Liver (tissue), 9 donors: ENCODE results near the gene CACNA1E. TPM values are rescaled to one million over a fixed set of nuclear protein-coding genes. Genes with fewer than 3 reads are reported as not detected.

ENCODE experiments used
- DNase-seq: peaks from one replicate; pipeline ENCODE4 v3.0.0-alpha.2; 2017; ENCODE audit warnings: low spot score
- H3K27ac ChIP-seq, 2 donors: one replicate each; pipeline ENCODE4 v1.7.0; 2013; ENCODE audit warnings: inconsistent platforms in 2 of 2, low read length in 2 of 2, control low read depth in 1 of 2, low read depth in 1 of 2, mild to moderate bottlenecking in 1 of 2
- H3K27me3 ChIP-seq, 4 donors: one replicate each; pipeline versions ENCODE4 v1.6.1 to v1.7.0; 2013; ENCODE audit warnings: low read length in 3 of 4, inconsistent platforms in 1 of 4, mild to moderate bottlenecking in 1 of 4, moderate library complexity in 1 of 4; ENCODE audit not compliant: control insufficient read depth in 4 of 4, insufficient read depth in 4 of 4
- H3K36me3 ChIP-seq, 4 donors: one replicate each; pipeline versions ENCODE4 v1.6.1 to v1.7.0; 2013; ENCODE audit warnings: low read length in 3 of 4, mild to moderate bottlenecking in 3 of 4, low read depth in 1 of 4, moderate library complexity in 1 of 4; ENCODE audit not compliant: control insufficient read depth in 4 of 4, insufficient read depth in 3 of 4
- H3K4me1 ChIP-seq, 4 donors: one replicate each; pipeline versions ENCODE4 v1.6.1 to v1.7.0; 2013; ENCODE audit warnings: low read length in 3 of 4, mild to moderate bottlenecking in 3 of 4, moderate library complexity in 1 of 4; ENCODE audit not compliant: control insufficient read depth in 4 of 4, insufficient read depth in 4 of 4
- H3K4me3 ChIP-seq, 3 donors: one replicate each; pipeline versions ENCODE4 v1.6.1 to v1.7.0; 2013; ENCODE audit warnings: low read length in 3 of 3, control low read depth in 1 of 3, low read depth in 1 of 3, mild to moderate bottlenecking in 1 of 3
- H3K9ac ChIP-seq, 2 donors: one replicate each; pipeline ENCODE4 v1.7.0; 2013; ENCODE audit warnings: low read length in 2 of 2, mild to moderate bottlenecking in 2 of 2, moderate library complexity in 2 of 2, control low read depth in 1 of 2, low read depth in 1 of 2
- H3K9me3 ChIP-seq, 4 donors: one replicate each; pipeline versions ENCODE4 v1.6.1 to v1.7.0; 2013; ENCODE audit warnings: low read length in 3 of 4; ENCODE audit not compliant: control insufficient read depth in 4 of 4
- EGR1 ChIP-seq, 2 donors: IDR thresholded peaks; 2 replicates each; pipeline ENCODE4 v1.6.1; 2016 to 2018; ENCODE audit warnings: antibody characterized with exemption in 2 of 2, low read depth in 2 of 2
- FOXA1 ChIP-seq: IDR thresholded peaks from 2 replicates; pipeline ENCODE4 v1.6.1; 2016; ENCODE audit warnings: antibody characterized with exemption
- FOXA2 ChIP-seq: IDR thresholded peaks from 2 replicates; pipeline ENCODE4 v1.6.1; 2016; ENCODE audit warnings: antibody characterized with exemption
- GABPA ChIP-seq, 2 donors: IDR thresholded peaks in 1 of 2; conservative IDR thresholded peaks in 1 of 2; 2 replicates each; pipeline ENCODE4 v1.6.1; 2016; ENCODE audit warnings: antibody characterized with exemption in 2 of 2, mild to moderate bottlenecking in 1 of 2, moderate library complexity in 1 of 2
- HNF4A ChIP-seq, 2 donors: conservative IDR thresholded peaks; 2 replicates each; pipeline ENCODE4 v1.6.1; 2016; ENCODE audit warnings: antibody characterized with exemption in 2 of 2, mild to moderate bottlenecking in 2 of 2
- HNF4G ChIP-seq: IDR thresholded peaks from 2 replicates; pipeline ENCODE4 v1.6.1; 2016; ENCODE audit warnings: antibody characterized with exemption
- JUND ChIP-seq, 2 donors: IDR thresholded peaks; 2 replicates each; pipeline ENCODE4 v1.6.1; 2016; ENCODE audit warnings: antibody characterized with exemption in 2 of 2
- NR2F2 ChIP-seq: IDR thresholded peaks from 2 replicates; pipeline ENCODE4 v1.6.1; 2016; ENCODE audit warnings: antibody characterized with exemption
- RAD21 ChIP-seq, 2 donors: IDR thresholded peaks; 2 replicates each; pipeline ENCODE4 v1.6.1; 2016; ENCODE audit warnings: antibody characterized with exemption in 2 of 2, mild to moderate bottlenecking in 2 of 2
- RXRA ChIP-seq, 2 donors: IDR thresholded peaks; 2 replicates each; pipeline ENCODE4 v1.6.1; 2017 to 2018; ENCODE audit warnings: antibody characterized with exemption in 2 of 2, mild to moderate bottlenecking in 1 of 2
- SP1 ChIP-seq: IDR thresholded peaks from 2 replicates; pipeline ENCODE4 v1.6.1; 2018; ENCODE audit warnings: antibody characterized with exemption, mild to moderate bottlenecking
- TAF1 ChIP-seq: conservative IDR thresholded peaks from 2 replicates; pipeline ENCODE4 v1.6.1; 2016; ENCODE audit warnings: antibody characterized with exemption, mild to moderate bottlenecking
- YY1 ChIP-seq: IDR thresholded peaks from 2 replicates; pipeline ENCODE4 v1.6.1; 2016; ENCODE audit warnings: antibody characterized with exemption, mild to moderate bottlenecking
- WGBS: extraction: QIAGEN DNeasy Blood & Tissue Kit; methylation state at CpG from one replicate; pipeline ENCODE4 v1.1.7; 2013; 5-methylcytosine and 5-hydroxymethylcytosine counted together
- polyA plus RNA-seq, 2 donors: library from polyadenylated mRNA; stranded (reverse) in 1 of 2; unstranded in 1 of 2; fragments of 200-250 nt in 1 of 2; fragments of >200 nt in 1 of 2; fragmentation: Nextera tagmentation in 1 of 2; extraction: Ambion mirVana in 1 of 2; gene quantifications; one replicate each; pipeline versions ENCODE4 v1.2.1 to v1.2.3, GENCODE V29; 2013 to 2015
- total RNA-seq, 2 donors: library from RNA; depleted of rRNA; stranded (reverse); fragments of >200 nt; gene quantifications; one replicate each; pipeline ENCODE4 v1.2.3, GENCODE V29; 2014
- TF ChIP-seq, protein P1 (sequence below): IDR thresholded peaks from 2 replicates; pipeline ENCODE4 v1.6.1; 2016; ENCODE audit warnings: antibody characterized with exemption
- TF ChIP-seq, protein P2 (sequence below): IDR thresholded peaks from 2 replicates; pipeline ENCODE4 v1.6.1; 2016; ENCODE audit warnings: antibody characterized with exemption
- TF ChIP-seq, protein P3 (sequence below): IDR thresholded peaks from 2 replicates; pipeline ENCODE4 v1.6.1; 2016; ENCODE audit warnings: antibody characterized with exemption
- TF ChIP-seq, protein P4 (sequence below): fragments of 150-350 bp; IDR thresholded peaks from 2 replicates; pipeline ENCODE4 v1.5.1; 2017; ENCODE audit warnings: improper control_type of control experiment, low read depth, low read length; ENCODE audit not compliant: missing input control
- TF ChIP-seq, protein P5 (sequence below): IDR thresholded peaks from 2 replicates; pipeline ENCODE4 v1.6.1; 2016; ENCODE audit warnings: antibody characterized with exemption, mild to moderate bottlenecking
- donor health status: healthy.
- donor health status: healthy.
- donor health status: healthy.
- donor health status: healthy.
- donor health status: healthy.

Gene CACNA1E
- total and polyA plus RNA-seq, 4 donors: under 0.01 to 0.08 (median 0.01) TPM; not detected in 1

DNA sequence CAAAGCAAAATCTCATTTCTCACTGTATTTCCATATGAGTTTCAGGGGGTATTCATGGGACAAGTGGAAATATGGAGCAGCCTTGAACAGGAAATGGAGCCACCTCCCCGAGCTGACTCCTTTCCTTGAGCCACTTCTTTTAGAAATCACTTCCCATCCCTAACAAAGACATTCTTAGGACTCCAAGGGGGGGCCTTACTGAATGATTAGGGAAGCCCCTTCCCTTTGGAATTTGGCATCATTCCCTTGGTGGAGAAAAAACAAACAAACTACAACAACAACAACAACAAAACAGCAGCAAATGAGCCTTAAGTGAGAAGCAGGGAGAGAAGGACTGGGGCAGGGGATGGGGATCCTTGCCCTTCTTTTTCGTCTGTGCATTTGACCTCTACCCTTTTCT, 299.9 kb downstream of the CACNA1E start:
- Histone ChIP-seq H3K27ac (no peak overlapping the region), H3K27me3 (no peaks in the 10 kb centered on the region), H3K4me3 (no peak overlapping the region), H3K9ac (no peak overlapping the region), H3K4me1 (peaks cover 0 to 10% (median 1%) of the 10 kb centered on the region in 4 donors), H3K9me3 (no peaks in the 10 kb centered on the region), H3K36me3 (no peaks in the 10 kb centered on the region)
- no peak for DNase-seq
- WGBS: 58% methylated on average over 2 of the region's 2 CpGs
- TF ChIP-seq, protein P1, sequence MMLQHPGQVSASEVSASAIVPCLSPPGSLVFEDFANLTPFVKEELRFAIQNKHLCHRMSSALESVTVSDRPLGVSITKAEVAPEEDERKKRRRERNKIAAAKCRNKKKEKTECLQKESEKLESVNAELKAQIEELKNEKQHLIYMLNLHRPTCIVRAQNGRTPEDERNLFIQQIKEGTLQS: no peak
- TF ChIP-seq, protein P2, sequence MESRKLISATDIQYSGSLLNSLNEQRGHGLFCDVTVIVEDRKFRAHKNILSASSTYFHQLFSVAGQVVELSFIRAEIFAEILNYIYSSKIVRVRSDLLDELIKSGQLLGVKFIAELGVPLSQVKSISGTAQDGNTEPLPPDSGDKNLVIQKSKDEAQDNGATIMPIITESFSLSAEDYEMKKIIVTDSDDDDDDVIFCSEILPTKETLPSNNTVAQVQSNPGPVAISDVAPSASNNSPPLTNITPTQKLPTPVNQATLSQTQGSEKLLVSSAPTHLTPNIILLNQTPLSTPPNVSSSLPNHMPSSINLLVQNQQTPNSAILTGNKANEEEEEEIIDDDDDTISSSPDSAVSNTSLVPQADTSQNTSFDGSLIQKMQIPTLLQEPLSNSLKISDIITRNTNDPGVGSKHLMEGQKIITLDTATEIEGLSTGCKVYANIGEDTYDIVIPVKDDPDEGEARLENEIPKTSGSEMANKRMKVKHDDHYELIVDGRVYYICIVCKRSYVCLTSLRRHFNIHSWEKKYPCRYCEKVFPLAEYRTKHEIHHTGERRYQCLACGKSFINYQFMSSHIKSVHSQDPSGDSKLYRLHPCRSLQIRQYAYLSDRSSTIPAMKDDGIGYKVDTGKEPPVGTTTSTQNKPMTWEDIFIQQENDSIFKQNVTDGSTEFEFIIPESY: no peak
- TF ChIP-seq TAF1: no peak

DNA sequence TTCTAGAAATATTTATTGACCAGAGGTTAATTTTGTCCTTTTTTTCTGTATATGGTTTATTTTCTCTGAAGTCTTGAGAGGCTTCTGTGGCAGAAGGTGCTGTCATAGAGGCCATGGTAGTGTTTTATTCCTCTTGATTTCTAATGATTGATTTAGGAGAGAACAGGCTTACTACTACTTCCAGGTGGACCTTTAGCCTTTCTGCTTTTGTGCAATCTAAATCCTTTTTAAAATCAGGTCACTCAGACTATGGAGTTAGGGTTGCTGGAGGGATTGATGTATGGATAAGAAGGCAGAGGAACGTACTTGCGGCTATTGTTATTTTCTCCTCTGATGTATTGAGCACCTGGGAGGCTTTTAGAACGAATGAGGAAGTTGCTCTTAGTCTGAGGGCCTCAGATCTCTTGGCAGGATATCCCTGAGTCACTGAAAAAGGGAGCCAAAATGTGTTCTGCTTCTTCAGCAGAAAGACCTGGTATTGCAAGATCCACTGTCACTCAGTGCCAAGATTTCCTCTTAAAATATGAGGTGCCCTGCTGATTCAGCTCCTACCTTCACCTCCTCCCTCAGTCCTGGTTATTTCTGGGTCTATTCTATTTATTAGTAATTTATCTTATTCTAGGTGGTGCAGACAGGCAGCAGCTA, 300.8 kb downstream of the CACNA1E start:
- H3K9me3 ChIP-seq: no peaks in the 10 kb centered on the region
- DNase-seq: no peak
- no peak overlapping the region for H3K4me3 ChIP-seq
- WGBS: 46% methylated on average over 3 of the region's 3 CpGs
- TF ChIP-seq, protein P3, sequence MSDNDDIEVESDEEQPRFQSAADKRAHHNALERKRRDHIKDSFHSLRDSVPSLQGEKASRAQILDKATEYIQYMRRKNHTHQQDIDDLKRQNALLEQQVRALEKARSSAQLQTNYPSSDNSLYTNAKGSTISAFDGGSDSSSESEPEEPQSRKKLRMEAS: no peak
- TF ChIP-seq RXRA (IDR thresholded peaks at IDR 0.05) (no peak), EGR1 (IDR thresholded peaks at IDR 0.05; ENCODE audit: low read depth in 2 of 2) (no peak), HNF4A (conservative IDR thresholded peaks at IDR 0.05) (no peak), HNF4G (no peak), FOXA1 (no peak), YY1 (no peak), JUND (IDR thresholded peaks at IDR 0.05) (no peak), FOXA2 (no peak), GABPA (IDR thresholded peaks at IDR 0.05 in 1 of 2, conservative IDR thresholded peaks at IDR 0.05 in 1 of 2) (no peak), TAF1 (no peak), RAD21 (IDR thresholded peaks at IDR 0.05) (no peak), NR2F2 (no peak), SP1 (no peak)
- TF ChIP-seq, protein P1: no peak
- TF ChIP-seq, protein P2: no peak
- TF ChIP-seq, protein P4, sequence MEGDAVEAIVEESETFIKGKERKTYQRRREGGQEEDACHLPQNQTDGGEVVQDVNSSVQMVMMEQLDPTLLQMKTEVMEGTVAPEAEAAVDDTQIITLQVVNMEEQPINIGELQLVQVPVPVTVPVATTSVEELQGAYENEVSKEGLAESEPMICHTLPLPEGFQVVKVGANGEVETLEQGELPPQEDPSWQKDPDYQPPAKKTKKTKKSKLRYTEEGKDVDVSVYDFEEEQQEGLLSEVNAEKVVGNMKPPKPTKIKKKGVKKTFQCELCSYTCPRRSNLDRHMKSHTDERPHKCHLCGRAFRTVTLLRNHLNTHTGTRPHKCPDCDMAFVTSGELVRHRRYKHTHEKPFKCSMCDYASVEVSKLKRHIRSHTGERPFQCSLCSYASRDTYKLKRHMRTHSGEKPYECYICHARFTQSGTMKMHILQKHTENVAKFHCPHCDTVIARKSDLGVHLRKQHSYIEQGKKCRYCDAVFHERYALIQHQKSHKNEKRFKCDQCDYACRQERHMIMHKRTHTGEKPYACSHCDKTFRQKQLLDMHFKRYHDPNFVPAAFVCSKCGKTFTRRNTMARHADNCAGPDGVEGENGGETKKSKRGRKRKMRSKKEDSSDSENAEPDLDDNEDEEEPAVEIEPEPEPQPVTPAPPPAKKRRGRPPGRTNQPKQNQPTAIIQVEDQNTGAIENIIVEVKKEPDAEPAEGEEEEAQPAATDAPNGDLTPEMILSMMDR: no peak
- TF ChIP-seq, protein P5, sequence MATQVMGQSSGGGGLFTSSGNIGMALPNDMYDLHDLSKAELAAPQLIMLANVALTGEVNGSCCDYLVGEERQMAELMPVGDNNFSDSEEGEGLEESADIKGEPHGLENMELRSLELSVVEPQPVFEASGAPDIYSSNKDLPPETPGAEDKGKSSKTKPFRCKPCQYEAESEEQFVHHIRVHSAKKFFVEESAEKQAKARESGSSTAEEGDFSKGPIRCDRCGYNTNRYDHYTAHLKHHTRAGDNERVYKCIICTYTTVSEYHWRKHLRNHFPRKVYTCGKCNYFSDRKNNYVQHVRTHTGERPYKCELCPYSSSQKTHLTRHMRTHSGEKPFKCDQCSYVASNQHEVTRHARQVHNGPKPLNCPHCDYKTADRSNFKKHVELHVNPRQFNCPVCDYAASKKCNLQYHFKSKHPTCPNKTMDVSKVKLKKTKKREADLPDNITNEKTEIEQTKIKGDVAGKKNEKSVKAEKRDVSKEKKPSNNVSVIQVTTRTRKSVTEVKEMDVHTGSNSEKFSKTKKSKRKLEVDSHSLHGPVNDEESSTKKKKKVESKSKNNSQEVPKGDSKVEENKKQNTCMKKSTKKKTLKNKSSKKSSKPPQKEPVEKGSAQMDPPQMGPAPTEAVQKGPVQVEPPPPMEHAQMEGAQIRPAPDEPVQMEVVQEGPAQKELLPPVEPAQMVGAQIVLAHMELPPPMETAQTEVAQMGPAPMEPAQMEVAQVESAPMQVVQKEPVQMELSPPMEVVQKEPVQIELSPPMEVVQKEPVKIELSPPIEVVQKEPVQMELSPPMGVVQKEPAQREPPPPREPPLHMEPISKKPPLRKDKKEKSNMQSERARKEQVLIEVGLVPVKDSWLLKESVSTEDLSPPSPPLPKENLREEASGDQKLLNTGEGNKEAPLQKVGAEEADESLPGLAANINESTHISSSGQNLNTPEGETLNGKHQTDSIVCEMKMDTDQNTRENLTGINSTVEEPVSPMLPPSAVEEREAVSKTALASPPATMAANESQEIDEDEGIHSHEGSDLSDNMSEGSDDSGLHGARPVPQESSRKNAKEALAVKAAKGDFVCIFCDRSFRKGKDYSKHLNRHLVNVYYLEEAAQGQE: no peak
- no peak overlapping the region for H3K9ac ChIP-seq
- no peak overlapping the region for H3K27ac ChIP-seq
- H3K4me1 ChIP-seq: peaks cover 0 to 10% (median 1%) of the 10 kb centered on the region in 4 donors
- H3K36me3 ChIP-seq: no peaks in the 10 kb centered on the region
- H3K27me3 ChIP-seq: peaks cover 0 to 2% (median under 1%) of the 10 kb centered on the region in 4 donors
